G401.6 (cell line): ENCODE results near the gene PHC2.

Source experiments
- FAIRE-seq: peaks from 2 replicates; lab custom pipeline; 2012; peaks lifted over from hg19 to GRCh38; lab: Jason Lieb, UNC

The PHC2 gene

GRCh38 chr1:33430692-33431593 lies at the start of gene PHC2:
TSS of gene PHC2 (minus strand) at chr1:33431095. CDS start at chr1:33375539, 55,556 bp downstream.
- no peak for FAIRE-seq

GRCh38 chr1:33477451-33477850 lies 46.6 kb upstream of the PHC2 start:
- FAIRE-seq: no peak

- no peak for FAIRE-seq
Measured at GRCh38 chr1:33473900-33474299, 43.0 kb upstream of the PHC2 start.

GRCh38 chr1:33472269-33472980 lies 41.5 kb upstream of the PHC2 start, which contains the start of gene ZSCAN20:
TSS of gene ZSCAN20 (plus strand) at chr1:33472645. CDS start at chr1:33479289, 6,644 bp downstream.
- FAIRE-seq: peak; percentile 97

- FAIRE-seq: no peak
Measured at GRCh38 chr1:33471416-33471815, 40.5 kb upstream of the PHC2 start.

- peak; percentile 82 for FAIRE-seq
Measured at GRCh38 chr1:33470495-33471012, 39.7 kb upstream of the PHC2 start.

GRCh38 chr1:33469691-33470090 lies 38.8 kb upstream of the PHC2 start:
- no peak for FAIRE-seq

- FAIRE-seq: no peak
Measured at GRCh38 chr1:33468967-33469366, 38.1 kb upstream of the PHC2 start.

- no peak for FAIRE-seq
Measured at GRCh38 chr1:33468531-33468930, 37.6 kb upstream of the PHC2 start.

GRCh38 chr1:33468011-33468410 lies 37.1 kb upstream of the PHC2 start:
- FAIRE-seq: no peak

GRCh38 chr1:33466159-33466558 lies 35.3 kb upstream of the PHC2 start:
- no peak for FAIRE-seq

- FAIRE-seq: no peak
Measured at GRCh38 chr1:33465316-33465715, 34.4 kb upstream of the PHC2 start.

- no peak for FAIRE-seq
Measured at GRCh38 chr1:33464552-33464951, 33.7 kb upstream of the PHC2 start.

- no peak for FAIRE-seq
Measured at GRCh38 chr1:33462405-33463164, 31.7 kb upstream of the PHC2 start.

- no peak for FAIRE-seq
Measured at GRCh38 chr1:33460947-33461629, 30.2 kb upstream of the PHC2 start.

- FAIRE-seq: no peak
Measured at GRCh38 chr1:33460144-33460543, 29.2 kb upstream of the PHC2 start.

GRCh38 chr1:33459691-33460090 lies 28.8 kb upstream of the PHC2 start:
- no peak for FAIRE-seq

- no peak for FAIRE-seq
Measured at GRCh38 chr1:33456502-33456886, 25.6 kb upstream of the PHC2 start.

- FAIRE-seq: no peak
Measured at GRCh38 chr1:33455539-33456501, 24.9 kb upstream of the PHC2 start.

- no peak for FAIRE-seq
Measured at GRCh38 chr1:33454646-33455282, 23.9 kb upstream of the PHC2 start.
